Measurements from ENCODE around the gene C1orf115.
A peak's percentile ranks its signal among the peaks of the same experiment; 100 is the strongest.
"Not testable (repeated sequence)": the region's sequence is repeated elsewhere in the genome, so short reads cannot be mapped to it uniquely, and the experiment has no call there.

The C1orf115 gene

DNA sequence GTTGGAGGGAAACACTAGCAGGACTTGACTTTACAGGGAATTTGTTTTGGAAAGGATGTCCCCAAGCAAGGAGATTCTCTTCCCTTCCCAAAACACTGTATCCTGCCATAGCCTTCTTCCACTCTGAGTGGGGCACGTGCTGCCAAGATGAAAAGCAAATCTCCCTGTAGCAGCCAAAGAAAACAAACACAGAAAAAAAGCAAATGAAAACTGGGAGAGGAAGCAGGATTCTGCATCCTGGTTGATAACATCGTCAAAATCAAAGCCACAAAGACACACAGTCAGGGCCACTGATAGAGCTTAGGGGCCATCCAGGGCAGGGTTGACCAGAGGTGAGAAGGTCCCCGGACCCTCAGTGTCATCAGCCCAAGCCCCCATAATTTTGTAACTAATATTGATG lies 42.0 kb downstream of the C1orf115 start:
- CTCF ChIA-PET, result no interaction called here
- no peak for DNase-seq (ENCODE audit: low spot score)
- POLR2A ChIA-PET (ENCODE audit: low non-redundant PET), result no interaction called here

GRCh38 chr1:220732621-220733020 lies 42.5 kb downstream of the C1orf115 start:
- DNase-seq (ENCODE audit: low spot score), result no peak
- TF ChIP-seq, protein P1, sequence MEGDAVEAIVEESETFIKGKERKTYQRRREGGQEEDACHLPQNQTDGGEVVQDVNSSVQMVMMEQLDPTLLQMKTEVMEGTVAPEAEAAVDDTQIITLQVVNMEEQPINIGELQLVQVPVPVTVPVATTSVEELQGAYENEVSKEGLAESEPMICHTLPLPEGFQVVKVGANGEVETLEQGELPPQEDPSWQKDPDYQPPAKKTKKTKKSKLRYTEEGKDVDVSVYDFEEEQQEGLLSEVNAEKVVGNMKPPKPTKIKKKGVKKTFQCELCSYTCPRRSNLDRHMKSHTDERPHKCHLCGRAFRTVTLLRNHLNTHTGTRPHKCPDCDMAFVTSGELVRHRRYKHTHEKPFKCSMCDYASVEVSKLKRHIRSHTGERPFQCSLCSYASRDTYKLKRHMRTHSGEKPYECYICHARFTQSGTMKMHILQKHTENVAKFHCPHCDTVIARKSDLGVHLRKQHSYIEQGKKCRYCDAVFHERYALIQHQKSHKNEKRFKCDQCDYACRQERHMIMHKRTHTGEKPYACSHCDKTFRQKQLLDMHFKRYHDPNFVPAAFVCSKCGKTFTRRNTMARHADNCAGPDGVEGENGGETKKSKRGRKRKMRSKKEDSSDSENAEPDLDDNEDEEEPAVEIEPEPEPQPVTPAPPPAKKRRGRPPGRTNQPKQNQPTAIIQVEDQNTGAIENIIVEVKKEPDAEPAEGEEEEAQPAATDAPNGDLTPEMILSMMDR (conservative IDR thresholded peaks at IDR 0.05; ENCODE audit: low read depth), result no peak
- ChIA-PET CTCF (interaction anchor here (0.5 to 2.7 kb wide), 29 partner anchors 10 to 698 kb away, joined by 3 to 62 read pairs (median 5); partner anchors contain the start of gene MTARC2), POLR2A (ENCODE audit: low non-redundant PET) (no interaction called here)
- peak overlapping the region; percentile 19 for H3K27ac ChIP-seq

More for the DNA sequence above, 42.0 kb downstream of the C1orf115 start:
- H3K27ac ChIP-seq, result no peak overlapping the region
- TF ChIP-seq, protein P1 (conservative IDR thresholded peaks at IDR 0.05; ENCODE audit: low read depth), result no peak

DNA sequence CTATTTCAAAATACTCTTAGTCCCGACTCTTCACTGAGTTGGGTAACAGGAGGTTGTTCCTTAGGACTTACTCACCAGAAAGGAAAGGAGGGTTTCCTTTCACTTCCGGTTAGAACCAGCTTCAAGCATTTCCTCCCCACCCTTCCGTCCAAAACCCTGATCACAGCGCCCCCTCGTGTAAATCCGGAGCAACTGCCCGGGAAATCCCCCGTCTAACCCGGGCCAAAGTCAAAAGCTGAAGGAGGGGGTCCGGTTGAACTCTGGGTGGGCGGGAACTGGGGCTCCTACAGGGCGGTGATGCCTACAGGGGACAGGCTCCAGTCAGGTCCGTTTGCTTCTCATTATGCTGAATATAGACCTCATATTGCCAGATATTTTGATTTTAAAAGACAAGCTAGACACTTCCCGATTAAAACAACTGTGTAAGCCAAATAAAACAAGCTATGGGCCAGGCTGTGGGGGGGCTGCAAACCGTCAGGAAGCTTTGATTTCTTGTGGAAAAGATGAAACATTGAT lies 43.0 kb downstream of the C1orf115 start:
- ChIA-PET CTCF (interaction anchor here (0.5 to 2.7 kb wide), 46 partner anchors 9 to 1095 kb away, joined by 3 to 62 read pairs (median 4); partner anchors contain the start of gene MTARC2), POLR2A (ENCODE audit: low non-redundant PET) (interaction anchor here (0.6 kb wide), 1 partner anchor 542 kb away, joined by 3 read pairs; no protein-coding TSS in a partner anchor)
- TF ChIP-seq, protein P1 (conservative IDR thresholded peaks at IDR 0.05; ENCODE audit: low read depth), result peak; percentile 75
- H3K27ac ChIP-seq, result peak overlapping the region; percentile 19
- DNase-seq (ENCODE audit: low spot score), result peak; percentile 93

DNA sequence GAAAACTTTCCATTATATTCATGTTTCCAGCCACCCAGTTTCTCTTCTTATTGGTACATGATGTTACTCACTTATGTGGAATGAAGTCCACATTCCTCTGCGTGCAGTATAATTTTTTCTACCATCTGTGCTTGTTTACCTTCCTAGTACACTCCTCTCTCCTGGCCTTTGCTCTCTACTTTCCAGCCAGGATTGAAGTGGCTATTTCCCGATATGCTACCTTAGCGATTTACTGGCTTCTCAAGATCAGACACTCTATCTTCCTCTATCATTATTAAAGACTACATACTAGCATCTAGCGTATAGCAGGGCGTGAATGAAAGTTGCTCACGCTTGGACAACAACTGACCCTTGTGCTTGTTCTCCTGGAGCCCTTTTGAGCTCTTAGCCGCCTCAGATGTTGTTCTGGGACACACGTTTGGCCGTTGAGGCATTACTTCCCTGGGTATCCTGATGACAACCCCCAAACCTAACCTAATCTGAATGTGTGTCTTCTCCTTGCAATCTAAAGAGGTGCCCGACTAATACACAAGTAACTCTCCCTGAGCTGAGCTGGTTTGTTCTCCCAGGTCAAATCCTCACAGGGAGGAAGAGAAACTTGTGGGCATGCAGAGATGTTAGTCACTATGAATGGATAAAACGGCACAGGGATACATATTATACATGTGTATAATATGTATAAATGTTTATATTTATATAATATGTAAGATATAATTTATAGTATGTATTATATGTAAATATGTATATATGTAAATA lies 44.6 kb downstream of the C1orf115 start:
- ChIA-PET CTCF (interaction anchor here (0.6 to 2.7 kb wide), 8 partner anchors 40 to 453 kb away, joined by 3 to 62 read pairs (median 4); no protein-coding TSS in a partner anchor), POLR2A (ENCODE audit: low non-redundant PET) (no interaction called here)
- TF ChIP-seq, protein P1 (conservative IDR thresholded peaks at IDR 0.05; ENCODE audit: low read depth), result no peak
- H3K27ac ChIP-seq, result no peak overlapping the region
- peak; percentile 63 for DNase-seq (ENCODE audit: low spot score)

GRCh38 chr1:220736283-220736682 lies 46.1 kb downstream of the C1orf115 start:
- H3K27ac ChIP-seq; POLR2A ChIA-PET (ENCODE audit: low non-redundant PET); DNase-seq (ENCODE audit: low spot score): not testable (repeated sequence)
- CTCF ChIA-PET, result interaction anchor here (0.6 kb wide), 1 partner anchor 455 kb away, joined by 4 read pairs; no protein-coding TSS in a partner anchor

DNA sequence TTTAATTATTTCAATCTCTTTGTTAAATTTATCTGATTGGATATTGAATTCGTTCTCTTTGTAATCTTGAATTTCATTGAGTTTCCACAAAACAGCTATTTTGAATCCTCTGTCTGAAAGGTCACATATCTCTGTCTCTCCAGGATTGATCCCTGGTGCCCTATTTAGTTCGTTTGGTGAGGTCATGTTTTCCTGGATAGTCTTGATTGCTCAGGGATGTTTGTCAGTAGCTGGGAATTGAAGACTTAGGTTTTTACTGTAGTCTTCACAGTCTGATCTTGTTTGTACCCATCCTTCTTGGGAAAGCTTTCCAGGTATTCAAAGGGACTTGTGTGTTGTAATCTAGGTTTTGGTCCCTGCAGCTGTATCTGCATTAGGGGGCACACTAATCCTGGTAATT lies 51.2 kb downstream of the C1orf115 start:
- TF ChIP-seq, protein P1 (conservative IDR thresholded peaks at IDR 0.05; ENCODE audit: low read depth), result no peak
- DNase-seq (ENCODE audit: low spot score), result no peak
- ChIA-PET CTCF (interaction anchor here (0.5 to 2.2 kb wide), 2 partner anchors 8 to 430 kb away, joined by 3 to 14 read pairs; no protein-coding TSS in a partner anchor), POLR2A (ENCODE audit: low non-redundant PET) (no interaction called here)
- H3K27ac ChIP-seq, result no peak overlapping the region

DNA sequence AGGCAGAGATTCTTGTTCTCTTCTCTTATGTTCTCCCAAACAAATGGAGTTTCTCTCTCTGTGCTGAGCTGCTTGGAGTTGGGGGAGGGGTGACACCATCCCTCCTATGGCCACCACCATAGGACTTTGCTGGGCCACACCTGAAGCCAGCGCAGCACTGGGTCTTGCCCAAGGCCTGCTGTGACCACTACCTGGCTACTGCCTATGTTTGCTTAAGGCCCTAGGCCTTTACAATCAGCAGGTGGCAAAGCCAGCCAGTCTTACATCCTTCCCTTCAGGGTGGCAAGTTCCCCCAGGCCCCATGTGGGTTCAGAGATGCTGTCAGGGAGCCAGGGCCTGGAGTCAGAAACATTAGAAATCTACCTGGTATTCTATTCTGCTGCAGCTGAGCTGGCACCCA lies 51.7 kb downstream of the C1orf115 start:
- ChIA-PET CTCF (interaction anchor here (0.5 to 2.2 kb wide), 2 partner anchors 9 to 430 kb away, joined by 3 to 14 read pairs; no protein-coding TSS in a partner anchor), POLR2A (ENCODE audit: low non-redundant PET) (no interaction called here)
- DNase-seq (ENCODE audit: low spot score), result no peak
- H3K27ac ChIP-seq, result no peak overlapping the region
- TF ChIP-seq, protein P1 (conservative IDR thresholded peaks at IDR 0.05; ENCODE audit: low read depth), result no peak
